Measurements from ENCODE around the gene KIF16B.

- TF ChIP-seq, protein P1, sequence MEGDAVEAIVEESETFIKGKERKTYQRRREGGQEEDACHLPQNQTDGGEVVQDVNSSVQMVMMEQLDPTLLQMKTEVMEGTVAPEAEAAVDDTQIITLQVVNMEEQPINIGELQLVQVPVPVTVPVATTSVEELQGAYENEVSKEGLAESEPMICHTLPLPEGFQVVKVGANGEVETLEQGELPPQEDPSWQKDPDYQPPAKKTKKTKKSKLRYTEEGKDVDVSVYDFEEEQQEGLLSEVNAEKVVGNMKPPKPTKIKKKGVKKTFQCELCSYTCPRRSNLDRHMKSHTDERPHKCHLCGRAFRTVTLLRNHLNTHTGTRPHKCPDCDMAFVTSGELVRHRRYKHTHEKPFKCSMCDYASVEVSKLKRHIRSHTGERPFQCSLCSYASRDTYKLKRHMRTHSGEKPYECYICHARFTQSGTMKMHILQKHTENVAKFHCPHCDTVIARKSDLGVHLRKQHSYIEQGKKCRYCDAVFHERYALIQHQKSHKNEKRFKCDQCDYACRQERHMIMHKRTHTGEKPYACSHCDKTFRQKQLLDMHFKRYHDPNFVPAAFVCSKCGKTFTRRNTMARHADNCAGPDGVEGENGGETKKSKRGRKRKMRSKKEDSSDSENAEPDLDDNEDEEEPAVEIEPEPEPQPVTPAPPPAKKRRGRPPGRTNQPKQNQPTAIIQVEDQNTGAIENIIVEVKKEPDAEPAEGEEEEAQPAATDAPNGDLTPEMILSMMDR (conservative IDR thresholded peaks at IDR 0.05), result no peak
- no peak for TF ChIP-seq ZFX (IDR thresholded peaks at IDR 0.05)
Observed at GRCh38 chr20:16601047-16601446, 27.8 kb upstream of the KIF16B start.

Data from C4-2B (cell line).